GM12892 (cell line): ENCODE data around the gene IL17RE.
"Not testable (repeated sequence)": the region's sequence is repeated elsewhere in the genome, so short reads cannot be mapped to it uniquely, and the experiment has no call there.

Experiments used
- POLR2A ChIP-seq: IDR thresholded peaks from 2 replicates; pipeline ENCODE4 v1.6.1; 2011; ENCODE audit warnings: low read depth, low read length, control low read depth
- TAF1 ChIP-seq: IDR thresholded peaks from 2 replicates; pipeline ENCODE4 v1.6.1; 2011; ENCODE audit warnings: low read depth, mild to moderate bottlenecking, control low read depth, low read length, borderline replicate concordance

- TF ChIP-seq TAF1, POLR2A: not testable (repeated sequence)
Observed at GRCh38 chr3:9865125-9865637, 37.5 kb upstream of the IL17RE start.
